HG03025 (cell line): ENCODE measurements around the gene SMIM41.

ENCODE experiments used
- ATAC-seq: cut with Tn5 transposase; IDR thresholded peaks from one replicate; pipeline ENCODE4 v1.9.1; 2021; ENCODE audit warnings: mild to moderate bottlenecking, moderate library complexity; ENCODE audit not compliant: unreplicated experiment, low FRiP score

Gene SMIM41

DNA sequence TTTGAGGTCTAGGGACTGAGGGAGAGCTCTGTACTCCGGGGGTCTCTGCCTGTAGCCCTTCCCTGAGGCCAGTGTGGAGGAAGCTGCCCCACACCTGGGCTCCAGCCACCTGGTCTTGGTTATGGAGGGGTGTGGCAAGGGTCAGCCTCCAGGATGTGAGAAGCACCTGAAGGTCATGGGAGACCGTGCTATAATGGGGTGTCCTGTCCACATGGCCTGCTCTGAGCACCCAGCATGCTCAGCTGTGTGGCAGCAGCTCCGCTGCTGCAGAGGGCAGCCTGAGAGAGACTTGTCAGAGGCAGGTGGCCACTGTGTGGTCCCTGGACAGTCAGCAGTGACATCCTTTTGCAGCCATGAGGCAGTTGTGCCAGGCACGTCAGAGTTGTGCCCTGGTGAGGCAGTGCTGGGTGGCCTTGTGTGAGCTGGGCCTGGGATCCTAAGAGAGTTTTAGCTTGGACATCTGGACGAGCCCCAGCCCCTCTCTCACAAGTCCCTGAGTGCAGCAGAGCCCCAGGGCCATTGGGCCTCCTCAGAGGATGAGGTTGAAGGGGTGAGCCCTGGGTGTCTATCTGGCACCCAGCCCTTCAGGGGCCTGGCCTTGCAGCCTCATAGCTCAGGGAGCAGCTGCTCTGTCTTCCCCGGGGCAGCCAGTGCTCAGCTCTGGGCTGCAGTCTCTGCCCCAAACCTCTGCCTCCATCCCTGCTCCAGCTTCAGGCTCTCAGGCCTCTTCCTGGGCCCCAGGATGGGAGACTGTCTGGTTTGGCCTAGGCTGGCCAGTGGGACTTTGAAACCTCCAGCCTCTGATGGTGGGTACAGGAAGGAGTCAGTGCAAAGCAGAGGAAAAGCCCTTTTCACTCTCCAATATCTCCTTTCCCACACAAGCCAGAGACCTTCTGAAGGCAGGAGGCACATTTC, 17.1 kb upstream of the SMIM41 start:
- no peak for ATAC-seq

DNA sequence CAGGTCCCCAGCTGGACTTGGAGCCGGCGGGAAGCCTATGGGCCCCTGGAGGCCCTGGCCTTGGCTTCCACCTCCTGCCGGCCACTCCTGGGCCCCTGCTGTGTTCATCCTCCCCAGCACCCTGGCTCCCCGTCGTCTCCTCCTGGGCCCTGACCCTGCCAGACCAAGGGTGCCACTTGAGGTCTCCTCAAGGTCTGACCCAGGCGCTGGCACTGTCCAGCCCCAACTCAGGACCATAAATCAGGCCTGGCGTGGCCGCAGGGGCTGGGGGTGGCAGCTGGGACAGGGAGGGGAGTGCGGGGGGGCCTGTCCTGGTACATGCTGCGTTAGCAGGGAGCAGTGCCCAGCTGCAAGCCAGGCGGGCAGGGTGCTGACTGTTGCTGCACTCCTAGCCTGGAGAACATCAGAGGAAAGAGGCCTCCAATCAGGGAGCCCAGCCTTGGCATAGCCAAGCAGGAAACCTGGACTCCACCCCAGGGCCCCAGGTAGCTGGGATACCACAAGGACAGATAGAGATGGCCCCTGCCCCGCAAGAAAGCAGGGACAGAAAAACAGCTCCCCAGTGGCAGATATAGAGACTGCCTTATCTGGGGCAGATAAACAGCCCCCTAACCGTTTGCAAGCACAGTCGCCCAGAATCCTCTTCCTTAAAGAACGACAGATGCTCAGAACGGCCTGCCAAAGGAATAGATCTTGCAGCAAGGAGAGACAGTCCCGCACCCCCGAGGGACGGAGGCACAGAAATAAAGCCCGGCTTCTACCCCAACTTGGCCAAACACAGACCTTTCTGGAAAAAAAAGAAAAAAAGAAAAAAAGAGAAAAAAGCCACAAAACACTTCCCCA, 16.2 kb upstream of the SMIM41 start:
- ATAC-seq = no peak

DNA sequence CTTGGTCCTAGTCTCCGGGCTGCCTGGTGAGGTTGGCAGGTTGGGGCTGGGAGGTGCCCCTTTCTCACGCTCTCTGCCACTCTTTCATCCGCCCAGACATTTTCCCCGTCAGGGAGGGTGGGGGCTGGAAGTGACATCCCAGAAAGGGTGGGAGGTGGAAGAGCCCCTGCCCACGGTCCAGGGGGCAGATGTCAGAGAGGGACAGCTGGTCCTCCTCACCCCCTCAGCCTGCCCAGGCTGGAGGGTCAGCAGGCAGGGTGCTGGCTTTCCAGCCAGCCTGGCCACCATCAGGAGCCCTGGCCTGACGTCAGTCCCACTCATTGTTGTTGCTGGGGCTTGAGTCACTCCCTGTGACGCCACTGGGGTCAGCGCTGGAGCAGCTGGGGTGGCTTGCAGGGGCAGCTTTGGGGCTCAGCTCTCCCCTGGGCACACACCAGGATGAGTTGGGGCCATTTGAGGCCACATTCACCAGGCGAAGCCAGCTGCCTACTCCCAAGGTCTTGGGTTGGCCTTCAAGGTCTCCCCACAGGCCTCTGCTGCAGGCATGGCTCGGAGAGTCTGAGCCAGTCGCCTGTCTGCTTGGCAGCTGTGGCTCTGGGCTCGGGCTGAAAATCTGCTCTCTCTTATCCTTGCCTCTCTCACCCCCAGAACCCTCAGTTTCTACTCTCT, 15.4 kb upstream of the SMIM41 start:
- no peak for ATAC-seq

DNA sequence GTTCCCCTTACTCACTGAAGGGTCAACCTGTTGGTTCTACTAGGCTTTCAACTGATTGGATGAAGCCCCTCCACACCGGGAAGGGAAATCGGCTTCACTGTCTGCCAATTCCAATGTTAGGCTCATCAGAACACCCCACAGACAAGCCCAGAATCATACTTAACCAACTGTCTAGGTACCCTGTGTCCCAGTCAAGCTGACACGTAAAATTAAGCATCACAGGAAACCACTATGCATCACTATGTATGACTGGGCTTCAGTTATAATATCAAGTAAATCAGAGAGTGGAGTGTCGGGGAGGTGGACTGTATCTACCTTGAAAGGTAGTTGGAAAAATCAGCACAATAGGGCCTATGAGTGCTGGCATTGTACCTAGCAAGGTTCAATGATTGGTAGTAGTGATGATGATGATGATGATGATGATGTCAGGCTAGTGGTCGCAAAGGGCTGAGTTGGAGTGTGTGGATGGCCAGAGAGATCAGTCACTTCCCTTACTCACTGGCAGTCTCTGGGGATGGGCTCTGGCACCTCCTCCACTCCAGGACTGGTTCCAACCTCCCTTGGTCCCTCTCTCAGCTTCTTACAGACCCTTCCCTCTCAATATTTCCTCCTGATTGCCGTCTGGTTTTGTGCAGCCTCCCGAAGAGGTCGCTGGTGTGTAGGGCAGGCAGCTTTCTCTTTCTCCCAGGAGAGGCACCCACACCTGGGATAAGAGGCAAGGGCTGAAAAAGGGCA, 13.0 kb upstream of the SMIM41 start:
- ATAC-seq = no peak

DNA sequence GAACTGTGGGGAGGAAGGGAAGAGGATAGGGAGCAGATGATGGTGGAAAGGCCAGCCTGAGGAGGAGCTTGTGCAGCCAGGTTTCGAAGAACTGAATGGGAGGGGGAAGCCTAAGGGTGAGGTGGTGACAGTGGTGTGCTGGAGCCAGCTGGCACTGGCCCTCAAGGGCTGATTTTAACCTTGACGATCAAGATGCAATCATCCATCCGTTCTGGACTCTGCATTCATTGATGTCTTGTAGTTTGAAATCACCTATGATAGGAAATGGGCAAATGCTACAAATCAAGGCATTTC, 12.5 kb upstream of the SMIM41 start:
- no peak for ATAC-seq

DNA sequence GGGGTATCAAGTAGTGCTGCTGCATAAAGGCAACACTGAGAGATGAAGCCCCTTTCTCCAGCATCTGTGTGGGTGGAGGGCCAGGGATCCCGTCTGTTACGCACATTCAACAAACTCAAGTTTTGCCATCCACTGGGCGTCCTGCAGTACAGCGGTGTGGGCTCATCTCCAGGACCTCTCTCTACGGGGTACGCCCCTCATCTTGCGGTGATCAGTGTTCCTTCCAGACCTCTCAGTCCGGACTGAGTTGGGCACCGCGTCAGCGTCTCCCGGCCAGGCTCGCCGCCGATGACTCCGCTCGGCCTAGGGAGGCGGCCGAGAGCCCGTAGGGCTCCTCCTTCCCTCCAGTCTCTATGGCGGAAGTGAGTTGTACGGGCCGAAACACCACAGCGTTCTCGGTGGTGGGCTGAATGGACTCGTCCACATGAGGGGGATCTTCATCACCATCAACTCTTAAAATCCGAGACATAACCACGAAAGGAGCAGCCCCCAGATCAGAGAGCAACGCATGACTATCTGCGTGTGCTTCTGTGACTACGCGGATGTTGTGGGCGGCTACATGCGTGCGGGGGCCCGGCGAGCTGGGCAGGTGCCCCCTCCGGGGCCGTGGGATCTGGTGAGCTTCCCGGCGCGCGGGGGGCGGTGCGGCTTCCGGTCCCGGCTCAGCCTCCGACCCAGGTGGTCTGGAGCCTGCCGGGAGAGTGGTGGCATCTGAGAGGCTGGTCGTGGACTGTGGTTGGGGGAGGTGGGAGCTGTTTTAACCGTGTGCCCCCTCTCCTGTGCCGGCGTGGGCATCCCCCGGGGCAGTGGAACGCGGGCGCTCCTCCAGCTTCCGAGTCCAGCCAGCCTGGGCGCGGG, 9.9 kb upstream of the SMIM41 start, which contains the start of gene ATG101:
Gene ATG101 (plus strand): TSS at position 652 of the 858 bp plus-strand sequence. CDS start 3,673 bp downstream, outside the sequence.
- ATAC-seq = peak; percentile 92

DNA sequence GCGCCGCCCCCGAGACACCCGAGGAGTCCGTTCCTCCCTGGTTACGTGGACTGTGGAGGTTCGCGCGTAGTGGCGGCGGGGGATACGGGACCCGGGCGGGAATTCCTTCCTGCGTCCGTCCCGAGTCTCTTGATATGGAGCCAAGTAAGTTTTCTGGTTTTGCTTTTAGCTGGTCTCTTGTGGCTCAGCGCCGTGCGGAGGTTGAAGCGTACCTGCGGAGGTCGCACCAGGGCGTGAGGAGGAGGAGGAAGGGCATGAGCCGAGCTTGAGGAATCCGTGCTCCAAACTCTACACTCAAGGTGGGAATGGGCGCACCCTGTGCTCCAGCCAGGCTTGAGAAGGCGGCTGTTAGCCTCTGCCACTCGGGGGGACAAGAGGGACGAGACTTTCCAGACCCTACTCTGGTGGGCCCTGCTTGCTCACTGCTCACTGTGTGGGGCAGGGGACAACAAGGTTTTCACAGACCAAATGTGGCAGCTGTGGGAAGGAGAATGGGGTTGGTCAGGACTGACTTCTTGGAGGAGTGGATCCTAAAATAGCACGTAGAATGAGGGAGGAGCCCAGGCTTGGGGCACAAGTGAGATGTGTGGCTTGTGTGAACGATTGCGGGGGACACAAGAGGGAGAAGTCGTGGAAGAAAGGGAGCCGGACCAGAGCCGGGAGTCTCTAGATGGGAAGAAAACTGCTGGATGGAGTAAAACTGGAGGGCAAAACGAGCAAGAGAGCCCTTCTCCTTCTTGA, 9.1 kb upstream of the SMIM41 start:
- peak; percentile 9 for ATAC-seq

DNA sequence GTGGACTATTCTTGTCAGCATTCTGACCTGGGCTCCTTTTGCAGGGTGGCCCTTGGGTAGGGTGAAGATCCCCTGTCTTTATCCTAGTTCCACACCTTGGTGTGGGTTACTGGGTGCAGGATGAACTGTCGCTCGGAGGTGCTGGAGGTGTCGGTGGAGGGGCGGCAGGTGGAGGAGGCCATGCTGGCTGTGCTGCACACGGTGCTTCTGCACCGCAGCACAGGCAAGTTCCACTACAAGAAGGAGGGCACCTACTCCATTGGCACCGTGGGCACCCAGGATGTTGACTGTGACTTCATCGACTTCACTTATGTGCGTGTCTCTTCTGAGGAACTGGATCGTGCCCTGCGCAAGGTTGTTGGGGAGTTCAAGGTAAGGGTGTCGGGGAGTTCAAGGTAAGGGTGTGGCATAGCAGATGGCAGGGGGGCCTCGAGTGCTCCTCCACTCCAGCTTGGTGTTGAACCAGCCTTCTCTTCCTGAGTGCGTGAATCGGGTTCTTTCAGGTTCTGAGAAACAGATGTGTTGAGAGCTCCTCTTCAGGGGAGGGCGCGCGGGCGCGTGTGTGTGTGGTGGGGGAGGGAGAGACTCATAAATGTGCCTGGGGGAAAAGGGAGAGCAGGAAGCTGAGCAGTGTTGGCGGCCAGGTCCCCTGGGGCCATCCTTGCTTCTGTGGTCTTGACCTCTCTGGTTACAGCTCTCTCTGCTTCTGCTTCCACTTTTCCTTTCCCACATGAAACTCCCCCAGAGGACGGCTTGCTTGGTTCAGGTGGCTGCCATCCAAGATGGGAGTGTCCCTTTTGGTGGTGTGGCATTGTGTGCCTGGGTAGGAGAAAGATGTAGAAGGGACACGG, 5.7 kb upstream of the SMIM41 start:
- no peak for ATAC-seq

DNA sequence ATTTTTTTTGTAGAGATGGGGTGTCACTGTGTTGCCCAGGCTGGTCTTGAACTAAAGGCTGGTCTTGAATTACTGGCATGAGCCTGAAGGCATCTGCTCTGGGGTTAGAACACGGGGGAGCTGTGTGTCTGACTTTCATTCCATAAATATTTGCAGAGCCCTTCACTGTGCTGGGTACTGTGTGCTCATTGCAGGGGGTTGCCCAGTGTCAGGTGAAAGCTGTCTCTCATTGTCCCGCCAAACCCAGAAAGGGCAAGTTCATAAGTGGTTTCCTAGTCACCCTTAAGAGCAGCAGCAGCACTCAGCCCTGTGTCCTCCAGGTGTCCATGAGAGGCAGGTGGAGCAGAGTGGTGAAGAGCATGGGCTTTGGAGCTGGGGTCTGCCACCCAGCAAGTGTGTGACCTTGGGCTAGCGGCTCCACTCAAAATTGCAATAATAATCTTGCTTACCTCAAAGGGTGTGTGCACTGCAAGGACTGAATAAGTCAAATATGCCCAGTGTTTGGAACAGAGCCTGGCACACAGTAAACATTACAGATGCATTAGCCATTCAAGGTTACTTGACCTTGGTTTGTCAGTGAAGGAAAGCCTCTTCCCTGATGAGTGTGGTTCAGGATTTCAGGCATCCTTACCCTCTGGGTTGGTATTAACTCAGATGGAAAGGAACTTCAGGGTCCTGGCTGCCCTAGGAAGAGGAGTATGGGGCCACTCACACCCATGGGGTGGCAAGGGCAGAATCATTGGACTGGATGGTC, 4.4 kb upstream of the SMIM41 start:
- ATAC-seq = no peak

DNA sequence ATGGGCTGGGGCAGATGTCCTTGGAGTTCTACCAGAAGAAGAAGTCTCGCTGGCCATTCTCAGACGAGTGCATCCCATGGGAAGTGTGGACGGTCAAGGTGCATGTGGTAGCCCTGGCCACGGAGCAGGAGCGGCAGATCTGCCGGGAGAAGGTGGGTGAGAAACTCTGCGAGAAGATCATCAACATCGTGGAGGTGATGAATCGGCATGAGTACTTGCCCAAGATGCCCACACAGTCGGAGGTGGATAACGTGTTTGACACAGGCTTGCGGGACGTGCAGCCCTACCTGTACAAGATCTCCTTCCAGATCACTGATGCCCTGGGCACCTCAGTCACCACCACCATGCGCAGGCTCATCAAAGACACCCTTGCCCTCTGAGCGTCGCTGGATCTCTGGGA, 2.7 kb upstream of the SMIM41 start:
- no peak for ATAC-seq

DNA sequence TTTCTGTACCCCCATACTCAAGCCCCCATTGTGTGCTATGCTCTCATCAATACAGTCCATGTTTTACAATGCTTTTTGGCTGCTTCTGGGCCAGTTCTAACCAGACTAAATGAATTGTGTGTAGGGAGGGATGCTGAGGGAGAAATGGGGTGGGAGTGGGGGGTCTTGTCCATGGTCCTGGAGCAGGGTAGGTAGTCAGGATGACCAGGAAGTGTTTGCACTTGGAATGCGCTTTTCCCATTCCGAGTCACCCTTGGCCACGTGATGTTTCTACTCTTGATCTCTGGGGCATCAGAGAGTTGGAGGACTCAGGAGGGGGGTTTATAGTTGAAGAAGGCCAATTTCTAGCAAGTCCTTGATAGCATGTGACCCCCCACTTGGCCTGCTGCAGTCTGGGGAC, 1.2 kb upstream of the SMIM41 start:
- ATAC-seq = no peak

DNA sequence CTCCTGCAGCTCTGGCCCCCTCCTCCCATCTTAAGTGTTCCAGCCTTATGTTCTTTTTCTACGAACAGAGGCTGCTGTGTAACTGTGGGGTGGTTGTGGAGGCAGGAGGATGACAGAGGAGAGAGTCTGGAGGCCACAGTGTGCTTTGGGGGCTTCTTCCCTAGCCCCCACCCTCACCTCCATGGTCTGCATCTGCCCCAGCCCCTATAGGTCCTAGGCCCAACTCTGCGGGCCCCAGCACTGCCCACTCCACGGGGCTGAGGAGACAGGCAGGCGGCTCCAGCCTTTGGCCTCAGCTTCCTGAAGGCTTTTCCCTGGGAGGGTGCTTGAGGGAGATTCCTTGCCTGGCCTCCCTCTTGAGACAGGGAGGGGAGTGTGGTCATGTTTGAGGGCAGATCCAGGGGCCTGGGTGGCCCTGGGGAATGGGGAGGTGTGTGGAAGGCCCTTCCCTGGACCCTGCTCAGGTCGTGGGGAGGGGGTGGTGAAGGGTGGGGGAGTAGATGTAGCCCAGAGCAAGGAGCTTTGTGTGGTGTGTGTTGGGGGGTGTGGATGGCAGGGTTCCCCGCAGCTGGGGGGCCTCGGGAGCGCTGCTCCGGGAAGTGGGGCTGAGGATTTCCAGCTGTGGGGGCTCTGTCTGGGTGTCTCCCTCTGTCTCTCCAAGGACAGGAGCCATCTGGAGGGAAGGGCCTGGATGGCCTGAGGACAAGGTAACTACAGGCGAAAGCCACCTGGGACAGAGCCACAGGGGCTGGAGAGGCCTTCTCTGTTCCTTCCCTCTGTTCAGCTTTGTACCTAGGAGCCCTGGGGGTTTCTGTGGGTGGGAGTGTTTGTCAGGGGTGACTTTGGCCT, 1.1 kb downstream of the SMIM41 start:
- ATAC-seq = no peak

DNA sequence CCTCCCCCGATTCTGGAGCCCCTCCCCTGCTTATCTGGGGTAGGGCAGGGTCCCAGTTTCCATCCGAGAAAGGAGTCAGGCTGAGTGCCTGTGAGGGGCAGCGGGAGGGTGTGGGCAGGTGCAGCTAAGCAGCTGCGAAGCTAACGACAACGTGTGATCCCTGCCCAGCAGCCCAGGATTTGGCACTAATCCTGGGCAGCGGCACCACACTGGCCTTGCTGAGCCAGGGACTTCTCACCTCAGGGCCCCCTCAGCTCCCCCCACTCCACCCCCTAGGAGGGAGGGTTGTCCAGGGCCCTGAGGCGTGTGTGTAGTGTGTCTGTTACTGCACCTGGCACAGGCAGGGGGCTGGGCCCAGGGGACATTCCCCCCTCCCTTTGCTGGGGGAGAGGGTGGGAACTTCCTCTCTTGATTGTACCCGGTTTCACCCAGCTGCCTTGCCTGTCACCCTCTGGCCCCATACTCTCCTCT, 1.8 kb downstream of the SMIM41 start:
- ATAC-seq = peak; percentile 53

DNA sequence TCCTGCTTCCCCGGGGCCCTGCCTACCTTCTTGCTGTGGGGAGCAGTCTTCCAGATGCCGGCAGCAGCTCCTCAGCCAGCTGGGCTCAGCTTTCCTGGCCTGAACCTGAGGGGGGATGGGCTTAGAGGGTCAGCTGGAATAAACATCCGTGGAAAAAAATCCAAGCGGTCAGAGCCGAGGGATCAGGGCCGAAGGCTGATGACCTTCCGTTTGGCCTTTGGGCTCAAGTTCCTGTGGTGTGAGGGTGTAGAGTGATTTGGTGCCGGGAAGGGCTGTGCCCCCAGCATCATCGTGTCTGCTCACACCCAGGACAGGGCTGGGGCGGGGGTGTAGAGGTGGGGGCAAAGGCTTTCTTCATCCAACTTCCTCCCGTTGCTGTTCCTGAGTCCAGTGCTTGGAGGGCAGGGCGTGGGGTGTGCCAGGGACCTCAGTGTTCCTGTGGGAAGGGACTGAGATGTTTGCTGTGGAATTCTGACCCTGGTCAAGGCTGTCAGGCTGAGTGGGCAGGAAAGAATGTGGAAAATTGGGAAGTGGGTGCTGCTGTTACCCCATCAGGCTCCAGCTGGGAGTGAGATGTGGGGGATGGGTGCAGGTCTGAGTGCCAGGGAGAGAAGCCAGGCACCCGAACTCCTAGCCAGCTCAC, 2.6 kb downstream of the SMIM41 start:
- no peak for ATAC-seq

DNA sequence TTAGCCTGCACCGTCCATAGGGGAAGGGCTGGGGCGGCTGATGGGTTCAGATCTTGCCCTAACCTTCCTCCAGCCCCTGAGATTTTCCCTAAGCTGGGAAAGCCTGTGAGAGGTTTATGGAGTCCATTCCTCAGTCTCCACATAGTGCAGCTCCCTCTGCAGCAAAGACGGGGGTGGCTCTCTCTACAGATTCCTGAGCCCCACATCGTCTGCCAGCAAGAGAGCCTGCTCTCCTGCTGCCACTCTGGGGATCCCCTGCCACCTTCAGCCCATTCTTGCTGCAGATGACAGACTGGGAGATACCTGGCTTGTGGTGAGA, 3.1 kb downstream of the SMIM41 start:
- ATAC-seq = no peak
